ENCODE data around the gene KTI12.
"Not testable (repeated sequence)": the region's sequence is repeated elsewhere in the genome, so short reads cannot be mapped to it uniquely, and the experiment has no call there.

KTI12 gene

DNA sequence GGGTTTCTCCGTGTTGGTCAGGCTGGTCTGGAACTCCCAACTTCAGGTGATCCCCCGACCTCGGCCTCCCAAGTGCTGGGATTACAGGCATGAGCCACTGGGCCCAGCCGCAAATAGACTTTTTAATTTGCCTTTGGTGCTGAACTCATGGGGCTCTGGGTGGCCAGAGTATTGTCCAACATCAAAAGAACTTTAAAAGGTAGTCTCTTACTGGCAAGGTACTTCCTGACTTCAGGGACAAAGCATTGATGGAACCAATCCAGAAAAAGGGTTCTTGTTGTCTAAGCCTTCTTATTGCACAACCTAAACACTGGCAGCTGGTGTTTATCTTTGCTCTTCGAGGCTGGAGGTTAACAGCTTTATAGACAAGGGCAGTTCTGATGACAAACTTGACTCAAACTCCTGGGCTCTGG, 3.8 kb upstream of the KTI12 start:
- DNase-seq = no peak

DNA sequence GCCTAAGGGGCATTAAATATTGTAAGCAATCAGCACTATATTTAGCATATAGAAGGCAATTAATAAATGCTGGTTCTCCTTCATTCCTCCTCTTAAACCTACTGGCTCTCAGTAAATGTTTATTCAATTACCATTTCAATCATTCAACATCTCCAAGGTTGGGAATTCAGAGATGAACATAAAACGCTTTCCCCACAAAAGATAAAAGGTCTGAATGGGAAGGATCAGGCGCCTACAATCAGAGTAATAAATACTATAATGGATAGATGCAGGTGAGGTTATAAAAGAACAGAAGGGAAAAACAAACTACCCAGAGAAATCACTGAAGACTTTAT, 407 bp upstream of the KTI12 start:
- no peak for DNase-seq

DNA sequence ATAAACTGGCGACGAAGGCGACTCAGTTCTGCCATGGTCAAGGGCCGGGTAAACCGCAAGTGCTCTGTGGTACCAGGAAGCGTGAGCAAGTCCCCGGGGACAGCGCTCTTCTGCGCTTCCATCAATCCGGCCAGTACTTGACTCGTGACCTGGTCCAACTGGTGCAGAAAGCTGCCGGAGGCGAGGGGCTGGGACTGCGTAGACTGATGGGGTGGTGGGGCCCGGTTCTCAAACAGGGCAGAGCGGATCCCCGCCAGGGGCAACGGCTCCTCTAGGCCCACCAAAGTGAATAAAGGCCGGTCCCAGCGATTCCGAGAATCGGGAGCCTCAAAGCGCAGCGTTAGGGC, 852 bp downstream of the KTI12 start:
- no peak for DNase-seq

DNA sequence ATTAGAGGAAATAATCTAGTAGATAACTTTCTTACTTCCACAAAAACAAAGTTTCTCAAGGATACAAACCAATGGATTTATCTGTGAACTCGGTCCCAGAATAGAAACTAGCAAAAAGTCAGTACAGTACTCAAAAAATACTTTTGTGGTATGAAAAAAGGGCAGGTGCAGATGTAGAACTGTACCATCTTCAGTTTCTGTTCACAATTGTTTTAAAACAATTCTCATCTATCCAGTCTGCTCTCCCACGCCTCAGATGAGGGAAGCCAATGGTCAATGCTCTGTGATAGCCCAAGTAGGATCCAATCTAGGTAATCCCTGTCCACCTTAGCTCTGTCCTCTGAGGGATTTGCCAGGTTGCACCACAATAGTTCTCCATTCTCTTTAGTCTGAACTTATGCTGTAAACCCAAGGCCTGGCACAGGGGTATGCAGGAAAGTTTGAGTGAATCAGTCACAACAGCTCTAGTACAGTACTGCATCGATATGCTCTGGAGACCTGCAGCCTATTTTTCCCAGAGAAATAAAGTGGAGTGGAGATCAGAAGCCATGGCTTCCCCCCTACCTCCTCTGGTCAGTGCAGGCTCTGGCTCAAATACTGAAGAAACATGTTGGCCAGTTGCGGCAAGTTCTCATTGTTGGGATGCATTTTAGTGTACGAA, 1.4 kb downstream of the KTI12 start:
- DNase-seq = no peak

DNA sequence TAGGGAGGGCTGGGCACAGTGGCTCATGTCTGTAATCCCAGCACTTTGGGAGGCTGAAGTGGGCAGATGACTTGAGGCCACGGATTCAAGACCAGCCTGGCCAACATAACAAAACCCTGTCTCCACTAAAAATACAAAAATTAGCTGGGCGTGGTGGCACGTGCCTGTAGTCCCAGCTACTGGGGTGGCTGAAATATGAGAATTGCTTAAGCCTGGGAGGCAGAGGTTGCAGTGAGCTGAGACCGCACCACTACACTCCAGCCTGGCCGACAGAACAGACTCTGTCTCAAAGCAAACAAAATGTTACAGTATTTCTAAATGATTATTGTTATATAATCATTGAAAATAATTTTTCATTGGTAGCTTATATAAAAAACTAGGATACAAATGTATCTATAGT, 4.8 kb downstream of the KTI12 start:
- not testable (repeated sequence) for DNase-seq

DNA sequence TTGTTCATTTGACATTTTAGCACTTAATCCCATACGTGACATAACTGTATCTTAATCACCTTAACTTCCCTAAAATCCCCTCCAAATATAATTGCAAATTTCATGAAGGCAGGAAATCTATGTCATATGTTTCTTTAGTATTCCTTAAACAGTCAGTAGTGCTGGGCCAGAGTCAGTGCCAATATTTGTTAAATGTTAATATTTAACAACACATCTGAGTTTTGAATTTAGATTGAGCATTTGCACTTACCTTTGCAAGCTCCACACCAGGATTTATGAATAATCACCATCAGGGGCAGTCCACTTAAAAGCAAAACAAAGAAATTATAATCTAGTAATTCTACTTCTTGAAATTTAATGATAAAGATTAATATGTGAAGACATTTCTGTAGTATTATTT, 5.3 kb downstream of the KTI12 start:
- no peak for DNase-seq

DNA sequence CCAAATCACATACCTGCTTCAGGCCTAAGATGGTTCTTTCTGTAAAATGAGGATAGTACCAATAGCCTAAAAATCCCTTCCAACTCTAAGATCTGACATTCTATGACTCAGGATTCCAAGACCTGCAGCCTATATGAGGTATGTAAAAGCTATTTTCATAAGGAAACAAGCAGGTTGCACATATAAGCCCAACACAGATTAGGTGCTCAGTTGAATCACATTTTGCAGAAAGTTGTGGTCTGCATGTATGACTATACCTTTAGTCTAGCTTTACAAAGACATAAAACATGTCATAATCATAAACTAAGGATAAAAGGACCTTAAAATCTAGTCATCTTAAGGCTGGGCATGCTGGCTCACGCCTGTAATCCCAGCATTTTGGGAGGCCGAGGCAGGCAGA, 7.3 kb downstream of the KTI12 start:
- no peak for DNase-seq

DNA sequence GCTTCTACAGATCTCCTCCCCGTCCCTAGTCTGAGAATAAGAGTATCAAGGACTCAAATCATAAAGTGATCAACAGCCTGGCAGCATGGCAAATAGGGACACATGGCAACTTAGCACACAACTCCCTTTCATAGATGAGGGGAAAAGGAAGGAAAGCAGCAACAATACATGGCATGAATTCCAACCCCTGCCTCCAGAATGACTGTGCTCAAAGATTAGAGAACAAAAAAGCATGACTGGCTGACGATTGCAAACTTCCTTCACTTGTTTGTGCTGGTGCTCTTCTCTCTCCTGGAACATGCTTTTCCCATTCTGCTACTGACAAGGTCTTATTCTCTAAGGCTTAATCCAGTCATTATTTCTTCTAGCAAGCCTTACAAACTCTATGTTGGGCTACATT, 11.5 kb downstream of the KTI12 start:
- no peak for DNase-seq

DNA sequence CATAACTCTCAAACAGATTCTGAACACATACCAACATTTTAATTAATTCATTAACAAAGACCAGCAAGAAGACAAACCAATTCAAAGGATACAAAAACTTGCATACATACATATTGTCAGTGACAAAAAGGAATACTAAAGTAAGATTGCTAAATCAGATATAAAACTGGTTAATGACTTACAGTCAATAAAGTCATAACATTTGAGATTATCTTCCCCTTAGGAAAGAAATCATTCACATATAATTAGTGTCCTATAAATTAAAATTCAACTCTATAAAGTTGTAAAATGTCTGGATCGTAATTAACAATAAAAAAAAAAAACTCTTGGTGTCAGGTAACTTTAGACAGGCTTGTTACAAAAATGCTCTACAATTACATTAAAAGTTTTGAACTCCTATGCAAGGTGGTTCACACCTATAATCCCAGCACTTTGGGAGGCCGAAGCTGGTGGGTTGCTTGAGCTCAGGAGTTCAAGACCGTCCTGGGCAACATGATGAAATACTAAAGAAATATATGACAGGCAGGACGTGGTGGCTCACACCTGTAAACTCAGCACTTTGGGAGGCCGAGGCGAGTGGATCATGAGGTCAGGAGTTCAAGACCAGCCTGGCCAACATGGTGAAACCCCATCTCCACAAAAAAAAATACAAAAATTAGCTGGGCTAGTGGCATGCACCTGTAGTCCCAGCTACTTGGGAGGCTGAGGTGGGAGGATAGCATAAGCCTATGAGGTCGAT, 25.4 kb downstream of the KTI12 start:
- no peak for DNase-seq

DNA sequence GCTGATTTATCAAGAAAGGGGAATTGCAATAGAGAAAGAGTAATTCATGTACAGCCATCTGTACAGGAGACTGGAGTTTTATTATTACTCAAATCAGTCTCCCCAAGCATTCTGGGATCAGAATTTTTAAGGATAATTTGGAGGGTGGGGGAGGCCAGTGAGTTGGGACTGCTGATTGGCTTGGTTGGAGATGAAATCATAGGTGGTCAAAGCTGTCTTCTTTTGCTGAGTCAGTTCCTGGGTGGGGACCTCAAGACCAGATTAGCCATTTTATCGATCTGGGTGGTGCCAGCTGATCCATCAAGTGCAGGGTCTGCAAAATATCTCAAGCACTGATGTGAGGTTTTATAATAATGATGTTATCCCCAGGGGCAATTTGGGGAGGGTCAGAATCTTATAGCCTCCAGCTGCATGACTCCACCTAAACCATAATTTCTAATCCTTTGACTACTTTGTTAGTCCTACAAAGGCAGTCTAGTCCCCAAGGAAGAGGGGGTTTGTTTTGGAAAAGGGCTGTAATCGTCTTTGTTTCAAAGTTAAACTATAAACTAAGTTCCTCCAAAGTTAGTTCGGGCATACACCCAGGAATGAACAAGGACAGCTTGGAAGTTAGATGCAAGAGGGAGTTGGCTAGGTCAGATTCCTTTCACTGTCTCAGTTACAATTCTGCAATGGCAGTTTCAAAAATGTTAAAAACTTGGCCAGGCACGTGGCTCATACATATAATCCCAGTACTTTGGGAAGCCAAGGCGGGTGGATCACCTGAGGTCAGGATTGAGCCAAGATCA, 26.2 kb downstream of the KTI12 start:
- no peak for DNase-seq

DNA sequence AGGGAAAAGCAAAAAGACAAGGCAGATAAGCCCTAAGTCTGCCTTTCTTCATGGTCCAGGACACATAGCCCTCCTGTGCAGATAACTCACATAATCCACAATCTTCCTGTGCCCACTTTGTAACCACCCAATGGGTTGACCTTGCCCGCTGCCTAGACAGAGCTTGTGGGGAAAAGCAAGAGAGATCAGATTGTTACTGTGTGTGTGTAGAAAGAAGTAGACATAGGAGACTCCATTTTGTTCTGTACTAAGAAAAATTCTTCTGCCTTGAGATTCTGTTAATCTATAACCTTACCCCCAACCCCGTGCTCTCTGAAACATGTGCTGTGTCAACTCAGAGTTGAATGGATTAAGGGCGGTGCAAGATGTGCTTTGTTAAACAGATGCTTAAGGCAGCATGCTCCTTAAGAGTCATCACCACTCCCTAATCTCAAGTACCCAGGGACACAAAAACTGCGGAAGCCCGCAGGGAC, 27.5 kb downstream of the KTI12 start:
- not testable (repeated sequence) for DNase-seq

DNA sequence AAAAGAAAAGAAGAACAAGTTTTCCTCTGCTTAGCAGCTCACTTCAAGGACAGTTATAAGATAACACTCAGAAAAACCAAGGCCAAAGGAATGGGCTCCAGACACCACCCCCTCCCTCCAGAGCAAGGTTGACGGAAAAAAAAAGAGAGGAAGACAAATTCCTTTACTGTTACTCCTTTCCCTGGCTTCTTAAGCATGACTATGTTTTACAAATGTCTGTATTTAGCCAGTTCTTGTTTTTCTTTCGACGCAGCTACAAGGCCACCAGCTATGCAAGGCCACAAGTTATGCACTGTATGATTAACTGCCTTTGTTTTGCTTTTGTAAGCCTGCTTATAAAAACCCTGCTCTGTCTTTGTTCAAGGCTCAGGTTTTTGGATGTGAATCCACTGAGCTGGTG, 28.1 kb downstream of the KTI12 start:
- DNase-seq = not testable (repeated sequence)

DNA sequence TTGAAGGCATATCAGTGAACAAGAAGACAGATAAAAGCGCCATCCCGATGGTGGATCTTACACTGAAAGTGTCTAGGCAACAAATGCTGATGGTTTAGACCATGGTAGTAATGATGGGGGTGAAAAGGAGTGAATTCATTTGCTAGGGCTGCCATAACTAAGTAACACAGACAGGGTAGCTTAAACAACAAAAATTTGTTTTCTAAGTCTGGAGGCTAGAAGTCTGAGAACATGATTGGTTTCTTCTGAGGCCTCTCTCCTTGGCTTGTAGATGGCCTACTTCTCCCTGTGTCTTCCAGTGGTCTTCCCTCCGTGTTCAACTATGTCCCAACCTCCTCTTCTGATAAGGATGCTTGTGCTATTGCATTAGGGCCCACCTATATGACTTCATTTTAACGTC, 29.7 kb downstream of the KTI12 start:
- DNase-seq = no peak

DNA sequence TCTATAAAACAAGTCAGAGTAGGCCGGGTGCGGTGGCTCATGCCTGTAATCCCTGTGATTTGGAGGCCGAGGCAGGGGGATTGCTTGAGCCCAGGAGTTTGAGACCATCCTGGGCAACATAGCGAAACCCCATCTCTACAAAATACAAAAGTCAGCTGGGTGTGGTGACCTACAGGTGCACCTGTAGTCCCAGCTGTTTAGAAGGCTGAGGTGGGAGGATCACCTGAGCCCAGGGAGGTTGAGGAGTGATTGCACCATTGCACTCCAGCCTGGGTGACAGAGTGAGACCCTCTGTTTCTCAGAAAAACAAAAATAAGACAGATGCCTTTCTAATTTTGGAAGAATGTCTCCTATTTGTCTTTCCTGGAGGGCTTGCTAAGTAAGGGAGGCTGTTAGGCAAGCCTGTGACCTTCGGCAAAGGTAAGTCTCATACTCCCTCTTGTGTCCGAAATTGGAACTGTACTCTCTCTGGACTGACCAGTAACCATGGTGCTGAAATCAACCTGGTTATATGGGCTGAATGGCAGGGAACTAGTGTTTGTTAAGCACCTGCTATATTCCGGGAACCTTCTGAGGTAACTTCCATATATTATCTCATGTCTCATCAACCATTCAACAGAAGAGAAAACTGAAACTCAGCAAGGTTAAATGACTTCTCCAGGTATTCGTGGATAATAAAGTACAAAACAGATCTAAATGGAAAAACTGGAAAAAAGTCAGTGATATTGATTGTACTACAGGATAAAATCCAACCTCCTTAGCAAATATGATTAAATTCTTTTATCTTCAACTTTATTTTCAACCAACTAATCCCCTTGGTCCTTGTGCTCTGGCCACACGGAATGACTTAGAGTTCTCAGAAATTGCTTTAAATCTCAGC, 31.3 kb downstream of the KTI12 start:
- DNase-seq = no peak

DNA sequence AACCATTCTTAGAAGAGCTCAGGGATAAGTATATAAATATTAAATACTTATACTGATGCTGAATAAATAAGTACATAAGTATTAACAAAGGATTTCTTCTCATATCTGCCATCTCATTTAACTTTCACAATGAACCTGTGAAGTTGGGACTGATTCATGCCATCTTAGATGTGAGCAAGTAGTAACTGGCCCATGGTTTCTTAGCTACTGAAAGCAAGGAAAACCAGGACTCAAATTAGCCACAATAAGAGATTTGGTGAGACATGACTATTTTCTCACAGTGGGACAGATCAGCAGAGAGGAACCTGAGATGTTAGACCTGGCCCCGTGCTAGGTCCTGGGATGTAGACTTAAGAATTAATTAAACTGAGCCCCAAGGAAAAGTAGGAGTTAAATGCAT, 34.9 kb downstream of the KTI12 start:
- DNase-seq = no peak

DNA sequence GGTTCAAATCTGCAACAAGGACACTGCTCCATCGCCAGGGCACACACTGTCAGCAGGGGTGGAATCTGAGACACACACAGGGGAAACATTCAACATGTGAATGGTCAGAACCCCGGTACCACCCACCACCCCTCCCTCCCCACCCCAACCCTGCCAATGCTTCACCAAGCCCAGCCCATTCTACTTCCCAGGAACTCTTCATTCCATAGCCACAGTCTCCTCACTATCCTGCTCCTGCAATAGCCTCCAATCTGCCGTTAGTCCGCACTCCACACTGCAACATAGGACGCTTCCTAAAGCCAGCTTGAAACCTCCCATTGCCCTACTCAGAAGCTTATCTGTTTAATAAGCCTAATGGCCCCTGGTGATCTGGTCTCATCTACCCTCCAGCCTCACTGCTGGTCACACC, 35.6 kb downstream of the KTI12 start:
- DNase-seq = no peak

DNA sequence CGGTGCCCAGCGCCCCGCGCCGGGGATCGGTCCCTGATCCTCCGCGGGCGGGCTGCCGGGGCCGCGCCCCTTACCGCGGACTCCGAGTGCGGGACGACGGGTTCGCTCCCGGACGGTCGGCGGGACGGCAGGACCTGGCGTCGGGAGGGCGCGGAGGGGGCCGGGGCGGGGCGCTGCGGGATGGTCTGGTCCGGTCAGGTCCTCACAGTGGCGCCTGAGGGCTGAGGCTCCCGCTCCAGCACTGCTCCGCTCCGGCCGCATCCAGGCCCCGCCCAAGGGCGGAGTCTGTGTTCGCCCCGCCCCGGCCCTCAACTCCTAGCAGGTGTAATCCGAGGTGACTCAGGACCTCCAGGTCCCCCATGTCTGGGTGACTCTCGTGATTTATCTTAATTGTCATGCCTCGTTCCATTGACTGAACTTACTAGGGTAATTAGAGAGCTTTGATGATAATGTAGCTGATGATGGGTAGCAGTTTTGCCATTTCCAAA, 43.1 kb downstream of the KTI12 start, which contains the start of gene RAB3B:
Gene RAB3B (minus strand): TSS at position 223 of the 488 bp plus-strand sequence. CDS start 13,583 bp downstream, outside the sequence.
- peak; percentile 88 for DNase-seq

DNA sequence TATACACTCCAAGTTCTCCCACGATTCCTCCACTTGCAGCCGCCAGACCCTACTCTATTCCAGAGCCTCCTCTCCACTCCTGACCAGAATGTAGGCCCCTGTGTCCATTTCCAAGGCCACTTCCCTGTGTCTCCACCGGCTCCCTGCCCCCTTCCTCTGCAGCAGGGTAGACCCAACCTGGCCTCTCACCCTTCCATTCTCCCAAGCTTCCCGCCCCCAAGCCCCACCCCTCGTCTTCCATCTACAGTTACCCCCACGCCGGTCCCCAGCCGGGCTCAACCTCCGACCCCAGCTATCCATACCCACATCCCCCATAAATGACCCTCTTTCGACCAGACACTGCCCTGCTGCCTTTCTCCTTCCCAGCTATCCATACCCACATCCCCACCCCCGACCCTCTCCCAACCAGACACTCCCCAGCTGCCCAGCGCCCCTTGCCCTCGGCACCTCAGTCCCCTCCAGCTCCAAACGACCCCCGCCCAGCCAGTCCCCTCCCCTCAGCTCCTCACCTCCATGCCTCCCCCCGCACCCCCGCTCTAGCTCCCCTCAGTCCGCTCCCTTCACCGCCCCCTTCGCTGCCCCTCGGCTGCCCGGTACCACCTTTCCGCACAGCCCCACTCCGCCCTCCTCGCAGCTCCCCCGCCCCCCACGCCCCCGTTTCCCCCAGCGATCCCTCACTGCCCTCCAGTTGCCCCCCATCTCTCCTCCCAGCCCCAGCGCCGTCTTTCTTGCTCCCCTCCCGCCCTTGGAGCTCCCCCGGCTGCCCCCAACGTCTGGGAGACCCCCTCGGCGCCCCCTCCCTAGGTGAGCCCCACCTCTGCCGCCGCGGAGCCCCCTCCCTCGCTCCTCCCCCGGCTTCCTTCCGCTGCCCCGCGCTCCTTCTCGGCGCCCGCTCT, 43.8 kb downstream of the KTI12 start:
- DNase-seq = no peak

DNA sequence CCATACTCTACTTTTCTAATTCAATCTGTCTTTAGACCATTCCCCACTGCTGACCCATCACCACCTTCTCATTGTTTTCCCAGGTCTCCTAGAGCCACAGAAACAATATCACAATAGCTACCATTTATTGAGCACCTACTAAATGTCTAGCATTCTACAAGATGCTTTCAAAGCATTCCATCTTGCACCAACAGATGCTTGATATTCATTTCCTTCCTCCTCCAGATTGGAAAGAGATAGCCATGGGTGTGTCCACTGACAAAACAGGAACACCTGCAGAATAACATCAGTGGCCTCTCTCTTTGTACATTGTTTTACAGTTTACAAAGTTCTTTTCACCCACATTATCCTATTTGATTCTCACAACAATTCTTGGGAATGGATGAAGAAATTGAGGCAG, 45.4 kb downstream of the KTI12 start:
- no peak for DNase-seq

DNA sequence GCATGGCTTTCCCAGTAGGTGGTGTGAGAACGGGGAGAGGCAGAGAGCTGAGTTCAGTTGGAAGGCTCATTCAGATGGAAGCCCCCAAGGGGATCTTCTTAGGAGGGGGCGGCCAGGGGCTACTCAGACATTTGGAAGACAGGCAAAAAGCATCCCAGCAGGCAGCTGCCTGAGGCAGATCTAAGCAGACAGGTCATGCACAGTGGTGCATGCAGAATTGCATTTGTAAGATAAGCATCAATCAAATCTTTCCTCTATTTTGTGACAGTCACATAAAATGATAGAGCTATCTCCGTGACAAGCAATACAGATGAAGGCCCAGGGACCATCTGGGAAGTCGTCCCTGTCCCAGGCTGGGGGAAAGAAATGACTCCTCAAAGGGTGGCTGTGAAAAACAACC, 46.9 kb downstream of the KTI12 start:
- DNase-seq = no peak

DNA sequence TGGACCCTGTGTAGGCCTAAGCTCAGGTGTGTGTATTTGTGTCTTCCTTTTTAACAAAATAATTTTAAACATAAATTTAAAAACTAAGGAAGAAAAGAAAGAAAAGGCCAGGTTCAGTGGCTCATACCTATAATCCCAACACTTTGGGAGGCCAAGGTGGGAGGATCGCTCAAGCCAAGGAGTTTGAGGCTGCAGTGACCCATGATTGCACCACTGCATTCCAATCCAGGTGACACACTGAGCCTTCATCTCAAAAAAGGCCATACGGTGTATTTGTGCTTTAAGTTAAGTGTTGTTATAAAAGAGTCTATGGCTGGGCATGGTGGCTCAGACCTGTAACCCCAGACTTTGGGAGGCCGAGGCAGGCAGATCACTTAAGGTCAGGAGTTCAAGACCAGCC, 51.4 kb downstream of the KTI12 start:
- DNase-seq = no peak

Measured in activated T-cell treated with anti-CD3 and anti-CD28 coated beads, Interleukin-2, amount 50 U/mL, for 1 hour (primary cell).